ENCODE data around the gene TCF7L1.

- TF ChIP-seq CTCF (conservative IDR thresholded peaks at IDR 0.05; ENCODE audit: low read length) (no peak), EZH2phosphoT487 (IDR thresholded peaks at IDR 0.05; ENCODE audit: borderline replicate concordance) (no peak)
Measured at GRCh38 chr2:85091838-85092237, 41.4 kb upstream of the TCF7L1 start.
